Lung microvascular endothelial cell (primary cell): ENCODE data around the gene SYT12. TPM values are rescaled to one million over a fixed set of nuclear protein-coding genes. Genes with fewer than 3 reads are reported as not detected.
"Not testable (repeated sequence)": the region's sequence is repeated elsewhere in the genome, so short reads cannot be mapped to it uniquely, and the experiment has no call there.

ENCODE experiments used
- DNase-seq, 2 donors: peaks; one replicate each; pipeline versions ENCODE4 v3.0.0 to v3.0.0-alpha.2; 2010; ENCODE audit warnings: low read depth in 2 of 2
- total RNA-seq: library from RNA; depleted of rRNA; stranded (reverse); fragments of >200 nt; gene quantifications from 2 replicates; pipeline ENCODE4 v1.2.1, GENCODE V29; 2014

SYT12 gene, protein sequence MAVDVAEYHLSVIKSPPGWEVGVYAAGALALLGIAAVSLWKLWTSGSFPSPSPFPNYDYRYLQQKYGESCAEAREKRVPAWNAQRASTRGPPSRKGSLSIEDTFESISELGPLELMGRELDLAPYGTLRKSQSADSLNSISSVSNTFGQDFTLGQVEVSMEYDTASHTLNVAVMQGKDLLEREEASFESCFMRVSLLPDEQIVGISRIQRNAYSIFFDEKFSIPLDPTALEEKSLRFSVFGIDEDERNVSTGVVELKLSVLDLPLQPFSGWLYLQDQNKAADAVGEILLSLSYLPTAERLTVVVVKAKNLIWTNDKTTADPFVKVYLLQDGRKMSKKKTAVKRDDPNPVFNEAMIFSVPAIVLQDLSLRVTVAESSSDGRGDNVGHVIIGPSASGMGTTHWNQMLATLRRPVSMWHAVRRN
- under 0.01 TPM in 2 replicates for total RNA-seq

DNA sequence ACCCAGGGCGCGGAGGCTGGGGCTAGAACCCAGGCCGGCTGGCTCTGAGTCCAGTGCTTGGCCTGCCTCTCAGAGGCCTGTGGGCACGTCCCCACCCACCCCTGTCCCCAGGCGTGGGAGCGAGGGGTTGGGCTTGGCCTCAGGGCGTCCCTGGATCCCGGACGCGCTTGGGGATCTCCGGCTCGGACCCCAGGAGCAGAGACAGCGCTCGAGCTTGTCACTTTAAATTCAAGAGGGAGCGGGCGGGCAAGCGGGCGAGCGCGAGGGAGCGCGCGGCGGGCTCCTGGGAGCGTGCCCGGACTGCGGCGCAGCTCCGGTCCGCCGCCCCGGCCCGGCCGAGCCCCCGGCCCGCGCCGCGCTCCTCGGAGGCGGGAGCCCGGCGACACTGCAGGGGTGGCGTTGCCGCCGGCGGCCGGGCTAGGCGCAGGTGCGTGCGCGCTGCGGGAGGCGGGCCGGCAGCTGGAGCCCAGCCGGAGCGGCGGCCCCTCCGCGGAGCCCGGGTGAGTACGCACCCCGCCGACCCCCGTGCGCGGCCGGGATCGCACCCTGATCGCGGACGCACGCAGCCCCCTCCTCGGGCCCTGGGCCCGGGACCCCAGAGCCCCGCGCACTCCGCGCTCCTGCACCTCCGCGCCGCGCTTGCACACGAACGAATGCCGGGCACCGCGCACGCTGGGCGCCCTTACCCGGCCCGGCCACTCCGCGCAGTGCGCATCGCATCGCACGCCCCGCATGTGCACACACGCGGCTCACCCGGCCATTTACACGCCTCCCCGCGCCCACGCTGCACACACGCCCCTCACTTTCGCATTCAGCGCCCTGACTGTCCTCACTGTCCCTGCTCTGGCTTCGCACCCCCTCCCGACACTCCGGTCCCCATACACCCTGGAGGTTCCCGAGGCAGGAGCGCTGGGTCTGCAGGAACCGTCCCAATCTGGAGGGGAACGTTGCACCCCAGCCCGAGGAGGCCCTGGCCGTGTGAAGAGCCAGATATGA, at the start of gene SYT12:
SYT12 (plus strand) TSS at position 174 of the 996 bp plus-strand sequence. CDS start 7,011 bp downstream, outside the sequence.
- DNase-seq, result peak in 1 of 2 donors; percentile 43

DNA sequence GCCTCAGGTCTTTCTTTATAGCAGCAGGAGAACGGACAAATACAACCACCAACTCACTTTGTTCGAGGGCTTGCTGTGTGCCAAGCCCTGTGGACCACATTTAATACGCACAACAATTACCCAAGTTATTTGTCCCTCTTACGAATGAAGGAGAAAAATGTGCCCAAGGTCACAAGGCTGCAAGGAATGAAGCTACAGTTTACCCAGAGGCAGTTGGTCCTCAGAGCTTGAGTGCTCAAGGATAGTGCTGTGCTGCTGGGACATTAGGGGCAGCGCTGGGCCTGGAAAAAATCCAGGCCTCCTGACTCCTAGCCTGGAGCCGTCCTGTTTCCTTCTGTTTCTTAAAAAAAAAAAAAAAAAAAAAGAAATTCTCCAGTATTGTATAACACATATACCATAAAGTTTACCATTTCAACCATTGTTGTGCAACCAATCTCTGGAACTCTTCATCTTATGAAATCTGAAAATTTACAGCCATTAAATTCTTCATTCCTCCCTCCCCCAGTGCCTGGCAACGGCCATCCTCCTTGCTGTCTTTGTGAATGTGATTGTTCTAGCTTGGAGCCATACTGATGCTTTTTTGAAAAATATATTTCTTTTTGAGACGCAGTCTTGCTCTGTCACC, 48.9 kb upstream of the SYT12 start:
- no peak for DNase-seq

DNA sequence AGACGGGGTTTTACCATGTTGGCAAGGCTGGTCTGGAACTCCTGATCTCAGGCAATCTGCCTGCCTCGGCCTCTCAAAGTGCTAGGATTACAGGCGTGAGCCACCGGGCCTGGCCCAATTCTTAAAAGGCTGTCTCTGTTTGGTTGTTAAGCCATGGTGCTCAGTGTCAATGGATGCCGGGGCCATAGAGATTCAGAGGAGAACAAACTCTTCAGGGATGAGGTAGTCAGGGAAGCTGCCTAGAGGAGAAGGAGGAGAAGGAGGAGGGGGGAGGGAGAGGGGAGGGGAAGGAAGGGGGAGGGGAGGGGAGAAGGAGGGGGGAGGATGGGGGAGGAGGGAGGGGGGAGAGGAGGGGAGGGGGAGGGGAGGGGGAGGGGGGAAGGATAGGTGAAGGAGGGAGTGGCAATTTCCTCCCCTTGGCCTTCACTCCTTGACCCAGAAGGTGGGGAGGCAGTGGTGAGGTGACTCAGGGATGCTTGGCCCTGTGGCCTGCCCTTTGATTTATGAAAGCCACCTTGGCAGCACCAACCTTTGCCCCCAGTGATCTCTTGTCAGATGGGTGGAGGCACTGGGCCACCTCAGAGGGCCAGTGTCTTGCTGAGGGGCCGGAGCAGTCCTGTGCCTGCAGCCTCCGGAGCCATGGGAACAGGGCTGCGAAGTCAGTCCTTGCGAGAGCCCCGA, 48.1 kb upstream of the SYT12 start, which contains the start of gene C11orf86:
C11orf86 (plus strand) TSS at position 581 of the 681 bp plus-strand sequence; CDS start at position 640, 59 bp downstream.
- no peak for DNase-seq

DNA sequence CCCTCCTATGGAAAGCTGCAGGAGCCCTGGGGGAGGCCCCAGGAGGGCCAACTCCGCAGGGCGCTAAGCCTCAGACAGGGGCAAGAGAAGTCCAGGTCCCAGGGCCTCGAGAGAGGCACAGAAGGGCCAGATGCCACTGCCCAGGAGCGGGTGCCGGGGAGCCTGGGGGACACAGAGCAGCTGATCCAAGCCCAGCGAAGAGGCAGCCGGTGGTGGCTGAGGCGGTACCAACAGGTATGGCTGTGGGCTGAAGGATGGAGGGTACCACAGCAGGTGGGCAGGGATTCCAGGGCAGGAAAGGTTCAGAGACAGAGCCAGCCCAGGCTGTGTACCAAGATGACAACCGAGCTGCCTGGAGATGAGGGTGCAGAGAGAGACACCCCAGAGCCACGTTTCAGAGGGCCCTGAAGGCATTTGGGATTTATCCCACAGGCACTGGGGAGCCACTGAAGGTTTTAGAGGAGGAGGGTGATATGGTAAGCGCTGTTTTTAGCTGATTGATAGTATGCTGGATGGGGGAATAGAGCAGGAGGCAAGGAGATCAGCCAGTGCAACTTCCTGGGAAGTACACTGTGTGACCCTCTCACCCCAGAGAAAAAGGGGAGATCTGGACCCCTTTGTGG, 47.4 kb upstream of the SYT12 start:
- DNase-seq, result no peak

DNA sequence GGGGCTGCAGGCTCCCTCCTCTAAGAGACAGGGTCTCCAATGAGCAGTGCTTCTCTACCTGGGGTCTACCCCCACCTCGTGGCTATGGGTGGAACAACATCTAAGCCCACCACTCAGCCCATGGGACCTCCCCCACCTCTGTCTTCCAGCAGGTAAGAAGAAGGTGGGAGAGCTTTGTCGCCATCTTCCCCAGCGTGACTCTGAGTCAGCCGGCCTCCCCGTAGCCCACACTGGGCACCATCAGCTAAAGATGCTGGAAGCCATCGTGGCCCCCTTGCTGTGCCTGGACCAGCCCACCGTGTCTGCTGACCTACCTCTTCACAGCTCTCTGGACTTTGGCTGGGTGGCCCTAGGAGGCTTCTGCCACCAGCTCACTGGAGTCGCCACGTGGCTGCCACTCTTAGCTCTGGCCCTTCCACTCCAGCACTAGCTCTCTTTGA, 46.9 kb upstream of the SYT12 start:
- DNase-seq, result peak; percentile 17 to 60

DNA sequence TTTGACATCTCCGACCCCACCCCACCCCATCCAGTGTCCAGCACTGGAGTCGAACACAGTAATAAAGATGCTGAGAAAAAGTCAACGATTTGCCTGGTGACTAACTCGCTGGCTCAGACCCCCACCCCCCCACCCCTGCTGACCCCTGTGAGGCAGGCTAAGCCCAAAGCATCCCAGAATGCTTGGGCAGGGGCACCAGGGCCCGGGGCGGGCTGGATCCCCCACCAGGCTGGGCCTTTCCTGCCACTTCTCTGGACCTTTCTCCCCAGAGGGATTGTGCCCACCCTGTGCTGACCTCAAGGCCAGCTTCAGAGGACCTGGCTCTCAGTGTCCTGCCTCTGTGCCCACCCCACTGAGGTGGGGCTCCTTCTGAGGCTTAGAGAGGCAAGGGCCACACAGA, 46.0 kb upstream of the SYT12 start:
- DNase-seq, result no peak

DNA sequence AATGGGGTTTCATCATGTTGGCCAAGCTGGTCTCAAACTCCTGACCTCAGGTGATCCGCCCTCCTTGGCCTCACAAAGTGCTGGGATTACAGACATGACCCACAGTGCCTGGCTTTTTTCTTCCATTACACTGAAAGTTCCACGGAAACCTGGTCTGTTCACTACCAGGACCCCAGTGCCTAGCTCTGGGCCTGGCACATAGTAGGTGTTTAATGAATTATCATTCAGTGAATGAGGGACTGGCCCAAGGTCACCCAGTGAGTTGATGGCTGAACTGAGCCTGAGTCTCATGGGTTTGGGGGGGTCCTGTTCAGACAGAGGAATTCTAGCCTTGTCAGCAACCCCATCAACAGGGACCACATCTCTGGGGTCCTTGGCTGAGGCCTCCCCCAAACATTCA, 44.7 kb upstream of the SYT12 start:
- DNase-seq, result no peak

DNA sequence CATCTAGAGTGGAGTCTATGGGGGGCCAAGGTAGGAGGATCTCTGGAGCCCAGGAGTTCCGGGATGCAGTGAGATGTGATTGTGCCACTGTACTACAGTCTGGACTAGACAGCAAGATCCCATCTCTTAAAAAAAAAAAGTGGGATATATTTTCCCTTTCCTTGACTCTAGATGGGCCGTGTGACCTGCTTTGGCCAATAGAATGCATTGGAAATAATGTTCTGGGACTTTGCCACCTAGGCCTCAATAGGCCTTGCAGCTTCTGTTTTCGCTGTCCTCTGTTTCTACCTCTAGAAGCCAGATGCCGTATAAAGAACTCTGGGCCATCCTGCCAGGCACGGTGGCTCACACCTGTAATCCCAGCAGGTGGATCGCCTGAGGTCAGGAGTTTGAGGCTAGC, 44.2 kb upstream of the SYT12 start:
- DNase-seq, result no peak

DNA sequence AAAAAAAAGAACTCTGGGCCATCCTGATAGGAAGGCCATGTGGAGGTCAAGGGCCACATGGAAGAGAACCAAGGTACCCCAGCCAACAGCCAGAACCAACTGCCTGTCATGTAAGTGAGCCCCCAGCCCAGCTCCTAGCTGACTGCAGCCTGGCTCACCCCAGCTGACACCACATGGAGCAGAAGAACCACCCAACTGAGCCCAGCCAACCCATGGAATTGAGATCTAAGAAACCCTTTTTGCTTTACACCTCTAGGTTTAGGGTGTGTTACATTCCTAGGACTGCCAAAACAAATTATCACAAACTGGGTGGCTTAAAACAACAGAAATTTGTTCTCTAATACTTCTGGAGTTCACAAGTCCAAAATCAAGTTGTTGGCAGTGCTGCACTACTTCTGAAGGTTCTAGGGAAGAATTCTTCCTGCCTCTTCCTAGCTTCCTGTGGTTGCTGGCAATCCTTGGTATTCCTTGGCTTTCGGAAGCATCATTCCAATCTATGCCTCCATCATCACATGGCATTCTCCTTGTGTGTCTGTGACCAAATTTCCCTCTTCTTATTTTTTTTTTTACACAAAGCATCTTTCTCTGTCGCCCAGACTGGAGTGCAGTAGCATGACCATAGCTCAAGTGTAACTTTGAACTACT, 43.5 kb upstream of the SYT12 start:
- DNase-seq, result no peak

DNA sequence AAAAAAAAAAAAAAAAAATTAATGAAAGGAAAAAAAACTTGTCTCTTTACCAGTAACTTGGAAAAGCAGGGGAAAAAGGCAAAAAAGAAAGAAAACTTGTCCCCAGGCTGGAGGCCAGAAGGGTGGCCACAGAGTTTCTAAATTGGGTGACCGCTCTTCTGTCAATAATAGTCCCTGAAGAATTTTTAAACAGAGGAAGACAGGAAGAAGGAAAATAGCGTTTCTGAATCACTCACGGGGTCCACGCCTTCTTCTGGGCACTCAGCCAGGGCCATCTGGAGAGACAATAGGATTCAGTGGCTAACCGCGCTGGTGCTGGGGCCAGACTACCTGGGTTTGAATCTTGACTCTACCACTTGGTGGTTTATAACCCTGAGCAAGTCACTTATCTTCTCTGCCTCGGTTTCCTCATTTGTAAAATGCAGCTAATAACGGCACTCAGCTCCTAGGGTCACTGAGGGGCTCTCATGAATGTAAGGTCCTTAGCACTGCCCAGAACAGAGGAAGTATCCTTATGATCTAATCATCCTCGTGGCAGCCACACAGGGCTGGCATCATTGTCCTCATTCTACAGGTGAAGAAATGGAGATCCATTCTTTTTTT, 40.9 kb upstream of the SYT12 start:
- DNase-seq, result peak; percentile 71 to 91

DNA sequence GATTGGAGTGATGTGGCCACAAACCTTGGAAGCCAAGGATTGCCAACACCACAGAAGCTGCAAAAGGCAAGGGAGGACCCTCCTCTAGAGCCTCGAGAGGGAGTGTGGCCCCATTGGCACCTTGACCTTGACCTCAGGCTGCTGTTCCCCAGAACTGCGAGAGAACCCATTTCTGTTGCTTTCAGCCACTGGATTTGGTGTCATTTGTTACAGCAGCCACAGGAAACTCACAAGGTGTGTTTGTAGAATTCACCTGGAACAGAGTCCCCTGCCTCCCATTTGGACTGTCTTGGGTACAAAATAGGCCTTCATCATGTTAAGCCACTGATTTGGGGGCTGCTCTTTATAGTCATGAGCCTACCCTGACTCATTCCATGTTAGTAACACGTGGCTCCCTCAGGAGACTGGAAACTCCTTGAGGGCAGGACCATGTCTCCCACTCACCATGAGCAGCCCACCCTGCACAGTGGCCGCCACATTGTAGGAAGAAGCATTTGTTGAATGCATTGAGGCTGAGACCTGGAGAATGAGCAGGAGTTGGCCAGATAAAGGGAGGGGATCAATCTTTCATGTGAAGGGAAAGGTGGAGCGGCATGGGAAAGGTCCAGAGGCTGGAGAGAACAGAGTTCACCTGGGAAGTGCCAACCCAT, 39.5 kb upstream of the SYT12 start:
- no peak for DNase-seq

DNA sequence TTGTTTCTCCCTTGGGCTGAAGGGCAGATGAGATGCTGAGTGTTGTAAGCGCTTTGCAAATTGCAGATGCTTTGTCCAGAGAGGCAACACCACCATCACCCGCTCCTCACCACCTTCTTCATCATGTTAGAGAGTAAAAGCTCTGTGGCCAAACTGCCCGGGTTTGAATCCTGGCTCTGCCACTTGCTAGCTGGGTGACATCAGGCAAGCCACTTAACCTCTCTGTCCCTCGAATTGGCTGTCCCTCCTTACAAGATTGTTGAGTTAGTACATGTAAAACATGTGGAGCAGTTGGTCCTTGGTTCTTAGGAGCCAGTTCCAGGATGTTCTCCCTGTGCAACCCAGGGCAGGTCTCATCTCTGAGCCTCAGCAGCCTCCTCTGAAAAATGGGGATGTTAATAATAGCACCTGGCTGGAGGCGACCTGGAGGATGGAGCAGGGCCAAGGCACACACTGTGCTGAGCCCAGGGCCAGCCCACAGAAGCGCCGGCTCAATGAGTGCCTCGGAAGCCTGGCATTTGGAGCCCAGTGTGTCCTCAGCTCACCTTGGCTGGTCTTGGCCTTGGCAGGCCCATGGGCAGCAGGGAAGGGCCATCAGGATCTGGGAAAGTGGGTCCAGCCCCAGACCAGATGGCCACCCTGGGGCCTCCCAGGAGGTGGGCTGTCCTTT, 37.3 kb upstream of the SYT12 start:
- no peak for DNase-seq

DNA sequence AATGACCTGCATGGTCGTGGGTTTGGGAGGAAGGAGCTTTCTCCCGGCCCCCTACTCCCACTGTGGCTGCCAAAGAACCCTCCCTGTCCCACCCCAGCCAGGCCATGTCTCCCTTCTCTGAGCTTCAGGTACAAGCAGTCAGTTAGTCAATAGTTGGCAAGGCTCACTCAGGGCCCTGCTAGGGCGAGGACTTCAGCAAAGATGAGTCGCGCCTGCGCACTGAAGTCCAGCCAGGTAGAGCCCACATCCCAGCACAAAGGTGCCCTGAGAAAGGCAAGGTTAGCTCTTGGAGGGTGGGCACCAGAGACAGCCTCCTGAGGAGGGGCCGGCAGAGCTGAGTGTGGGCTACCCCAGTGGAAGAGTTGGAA, 36.8 kb upstream of the SYT12 start:
- DNase-seq, result no peak

DNA sequence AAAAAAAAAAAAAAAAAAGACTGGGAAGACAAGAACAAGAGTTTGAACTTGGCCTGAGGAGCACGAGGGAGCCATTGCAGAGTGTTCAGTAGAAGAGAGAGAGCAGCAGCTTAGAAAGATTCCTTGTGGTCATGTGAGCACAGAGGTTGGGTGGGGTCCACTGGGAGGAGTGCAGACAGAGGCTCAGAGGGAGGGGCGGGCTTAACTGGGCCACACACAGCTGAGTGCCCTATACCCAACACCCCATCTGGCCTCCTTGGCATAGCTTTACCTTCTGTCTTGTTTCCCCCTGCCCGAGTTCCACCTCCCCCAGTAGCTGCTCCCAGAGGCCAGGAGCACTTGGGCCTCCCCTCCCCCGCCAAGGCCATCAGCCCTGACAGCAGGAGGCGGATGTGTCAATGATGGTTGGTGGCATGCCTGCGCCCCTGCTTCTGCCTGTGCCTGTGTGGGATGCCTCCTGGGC, 35.7 kb upstream of the SYT12 start:
- DNase-seq, result no peak

DNA sequence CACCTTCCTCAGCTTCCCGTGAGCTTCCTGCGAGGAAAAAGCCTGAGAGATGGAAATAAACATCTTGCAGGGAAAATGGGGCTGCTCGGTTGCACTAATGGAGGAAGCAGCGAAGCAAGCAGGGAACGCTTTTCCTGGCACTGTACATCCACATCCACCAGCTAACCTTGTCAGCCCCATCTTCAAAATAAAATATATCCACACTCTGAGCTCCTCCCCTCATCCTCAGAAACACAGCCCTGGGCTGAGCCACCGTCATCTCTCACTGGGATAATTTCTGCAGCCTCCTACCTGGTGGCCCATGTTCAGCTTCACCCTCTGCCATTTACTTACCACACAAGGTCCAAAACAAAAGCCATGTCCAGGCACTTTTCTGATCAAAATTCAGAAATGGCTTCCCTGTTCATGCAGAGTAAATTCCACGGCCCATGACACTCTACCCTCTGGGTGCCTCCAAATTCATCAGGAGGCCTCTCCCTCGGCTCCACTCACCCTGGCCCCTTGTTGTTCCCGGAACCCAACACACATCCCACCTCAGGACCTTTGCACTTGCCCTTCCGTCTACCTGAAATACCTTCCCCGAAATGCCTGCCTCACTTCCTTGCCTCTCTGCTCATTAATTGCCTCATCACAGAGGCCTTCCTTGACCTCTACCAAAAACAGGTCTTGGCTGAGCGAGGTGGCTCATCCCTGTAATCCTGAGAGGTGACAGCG, 34.9 kb upstream of the SYT12 start:
- DNase-seq, result no peak

DNA sequence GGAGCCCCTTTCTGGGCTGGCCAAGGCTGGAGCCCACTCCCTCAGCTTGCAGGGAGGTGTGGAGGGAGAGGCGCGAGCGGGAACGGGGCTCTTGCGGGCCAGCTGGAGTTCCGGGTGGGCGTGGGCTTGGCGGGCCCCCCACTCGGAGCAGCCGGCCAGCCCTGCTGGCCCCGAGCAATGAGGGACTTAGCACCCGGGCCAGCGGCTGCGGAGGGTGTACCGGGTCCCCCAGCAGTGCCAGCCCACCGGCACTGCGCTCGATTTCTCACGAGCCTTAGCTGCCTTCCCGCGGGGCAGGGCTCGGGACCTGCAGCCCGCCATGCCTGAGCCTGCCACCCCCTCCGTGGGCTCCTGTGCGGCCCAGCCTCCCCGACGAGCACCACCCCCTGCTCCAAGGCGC, 34.2 kb upstream of the SYT12 start:
- not testable (repeated sequence) for DNase-seq

DNA sequence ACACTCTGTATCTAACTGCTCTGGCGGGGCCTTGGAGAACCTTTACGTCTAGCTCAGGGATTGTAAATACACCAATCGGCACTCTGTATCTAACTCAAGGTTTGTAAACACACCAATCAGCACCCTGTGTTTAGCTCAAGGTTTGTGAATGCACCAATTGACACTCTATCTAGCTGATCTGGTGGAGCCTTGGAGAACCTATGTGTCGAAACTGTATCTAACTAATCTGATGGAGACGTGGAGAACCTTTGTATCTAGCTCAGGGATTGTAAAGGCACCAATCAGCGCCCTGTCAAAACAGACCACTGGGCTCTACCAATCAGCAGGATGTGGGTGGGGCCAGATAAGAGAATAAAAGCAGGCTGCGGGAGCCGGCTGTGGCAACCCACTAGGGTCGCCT, 33.6 kb upstream of the SYT12 start:
- DNase-seq, result not testable (repeated sequence)

DNA sequence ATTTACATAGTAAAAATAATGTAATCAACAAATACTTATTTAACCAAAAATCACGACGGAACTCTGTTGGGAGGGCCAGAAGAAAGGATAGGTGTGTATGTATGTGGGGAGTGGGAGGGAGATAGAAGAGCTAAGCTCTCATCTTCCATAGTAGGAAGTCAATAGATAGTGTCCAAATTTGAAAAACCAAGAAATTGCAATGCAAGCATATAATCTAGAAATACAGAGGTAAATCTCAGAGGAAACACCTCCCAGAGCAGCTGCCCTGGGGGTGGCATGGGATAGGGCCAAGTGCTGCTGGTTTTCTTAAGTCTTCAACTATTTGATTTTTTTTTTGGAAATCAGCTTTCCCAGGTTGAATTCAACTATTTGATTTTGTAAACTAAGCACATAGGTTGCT, 30.9 kb upstream of the SYT12 start:
- no peak for DNase-seq
